GM21737 (cell line): ENCODE data around the gene CENPI.
"Not testable (repeated sequence)": the region's sequence is repeated elsewhere in the genome, so short reads cannot be mapped to it uniquely, and the experiment has no call there.

ENCODE experiments used
- ATAC-seq: cut with Tn5 transposase; IDR thresholded peaks from one replicate; pipeline ENCODE4 v1.9.1; 2021; ENCODE audit warnings: mild to moderate bottlenecking, moderate library complexity; ENCODE audit not compliant: unreplicated experiment

Gene CENPI, protein sequence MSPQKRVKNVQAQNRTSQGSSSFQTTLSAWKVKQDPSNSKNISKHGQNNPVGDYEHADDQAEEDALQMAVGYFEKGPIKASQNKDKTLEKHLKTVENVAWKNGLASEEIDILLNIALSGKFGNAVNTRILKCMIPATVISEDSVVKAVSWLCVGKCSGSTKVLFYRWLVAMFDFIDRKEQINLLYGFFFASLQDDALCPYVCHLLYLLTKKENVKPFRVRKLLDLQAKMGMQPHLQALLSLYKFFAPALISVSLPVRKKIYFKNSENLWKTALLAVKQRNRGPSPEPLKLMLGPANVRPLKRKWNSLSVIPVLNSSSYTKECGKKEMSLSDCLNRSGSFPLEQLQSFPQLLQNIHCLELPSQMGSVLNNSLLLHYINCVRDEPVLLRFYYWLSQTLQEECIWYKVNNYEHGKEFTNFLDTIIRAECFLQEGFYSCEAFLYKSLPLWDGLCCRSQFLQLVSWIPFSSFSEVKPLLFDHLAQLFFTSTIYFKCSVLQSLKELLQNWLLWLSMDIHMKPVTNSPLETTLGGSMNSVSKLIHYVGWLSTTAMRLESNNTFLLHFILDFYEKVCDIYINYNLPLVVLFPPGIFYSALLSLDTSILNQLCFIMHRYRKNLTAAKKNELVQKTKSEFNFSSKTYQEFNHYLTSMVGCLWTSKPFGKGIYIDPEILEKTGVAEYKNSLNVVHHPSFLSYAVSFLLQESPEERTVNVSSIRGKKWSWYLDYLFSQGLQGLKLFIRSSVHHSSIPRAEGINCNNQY

DNA sequence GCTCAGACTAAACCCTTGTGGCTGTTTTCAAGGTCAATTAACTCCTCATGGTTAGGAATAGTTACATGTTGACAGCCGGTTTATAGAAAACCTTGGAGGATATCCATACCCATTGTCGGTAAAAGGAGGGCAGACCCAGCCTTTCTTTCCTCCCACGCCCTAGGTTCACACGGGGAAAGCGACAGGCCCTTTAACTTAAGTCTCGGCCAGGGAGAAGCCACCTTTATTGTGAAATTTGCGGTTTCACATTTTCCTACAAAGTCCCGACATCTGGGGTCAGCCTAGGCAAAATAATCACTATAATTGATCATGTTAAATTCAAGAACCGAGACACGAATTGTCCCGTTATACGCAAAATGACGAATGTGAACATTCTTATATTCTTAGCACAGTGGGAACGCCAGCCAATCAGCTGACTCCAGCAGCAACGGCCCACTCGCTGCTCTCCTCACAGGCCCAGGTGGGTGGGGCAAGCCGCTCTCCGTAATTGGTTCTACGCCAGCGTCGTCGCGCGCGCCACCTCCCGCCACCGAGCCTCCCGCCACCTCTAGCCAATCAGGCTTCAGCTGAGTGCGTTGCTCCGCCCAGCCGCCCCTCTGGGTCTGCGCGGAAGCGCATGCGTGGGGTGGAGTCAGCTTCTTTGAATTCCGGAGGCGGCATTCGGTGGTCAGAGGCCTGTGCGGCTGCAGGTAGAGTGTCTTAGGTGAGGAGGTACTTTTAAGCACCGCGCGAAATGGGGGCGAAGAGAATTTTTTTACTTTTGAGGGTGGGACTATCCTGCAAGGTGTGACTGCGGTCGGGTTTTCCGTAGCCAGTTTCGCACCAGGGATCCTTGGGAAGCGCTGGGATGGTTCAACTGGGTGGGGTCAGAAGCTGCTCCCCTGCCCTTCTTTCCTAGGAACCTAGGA, at the start of gene CENPI:
TSS of gene CENPI (plus strand) at position 659 of the 908 bp plus-strand sequence. CDS start 2,867 bp downstream, outside the sequence.
- peak; percentile 99 for ATAC-seq

DNA sequence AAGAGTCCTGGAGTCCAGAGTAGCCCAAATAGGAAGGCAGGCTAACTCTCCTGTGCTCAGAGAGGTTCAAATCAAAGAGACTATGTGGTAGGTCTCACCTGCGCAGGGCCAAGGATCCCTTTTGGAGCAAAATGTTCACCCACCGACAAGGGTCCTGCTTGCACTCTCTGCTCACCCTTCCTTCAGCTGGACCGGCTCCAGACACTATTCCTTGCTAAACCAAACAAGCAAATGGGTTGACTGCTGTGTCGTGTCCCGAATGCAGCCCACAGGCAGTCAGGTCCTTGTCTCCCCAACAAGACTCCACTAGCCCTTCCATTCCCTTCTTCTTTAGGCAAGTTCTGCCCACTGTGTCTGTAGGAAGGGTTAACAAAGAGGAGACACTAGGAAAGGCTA, 46.9 kb upstream of the CENPI start:
- no peak for ATAC-seq

DNA sequence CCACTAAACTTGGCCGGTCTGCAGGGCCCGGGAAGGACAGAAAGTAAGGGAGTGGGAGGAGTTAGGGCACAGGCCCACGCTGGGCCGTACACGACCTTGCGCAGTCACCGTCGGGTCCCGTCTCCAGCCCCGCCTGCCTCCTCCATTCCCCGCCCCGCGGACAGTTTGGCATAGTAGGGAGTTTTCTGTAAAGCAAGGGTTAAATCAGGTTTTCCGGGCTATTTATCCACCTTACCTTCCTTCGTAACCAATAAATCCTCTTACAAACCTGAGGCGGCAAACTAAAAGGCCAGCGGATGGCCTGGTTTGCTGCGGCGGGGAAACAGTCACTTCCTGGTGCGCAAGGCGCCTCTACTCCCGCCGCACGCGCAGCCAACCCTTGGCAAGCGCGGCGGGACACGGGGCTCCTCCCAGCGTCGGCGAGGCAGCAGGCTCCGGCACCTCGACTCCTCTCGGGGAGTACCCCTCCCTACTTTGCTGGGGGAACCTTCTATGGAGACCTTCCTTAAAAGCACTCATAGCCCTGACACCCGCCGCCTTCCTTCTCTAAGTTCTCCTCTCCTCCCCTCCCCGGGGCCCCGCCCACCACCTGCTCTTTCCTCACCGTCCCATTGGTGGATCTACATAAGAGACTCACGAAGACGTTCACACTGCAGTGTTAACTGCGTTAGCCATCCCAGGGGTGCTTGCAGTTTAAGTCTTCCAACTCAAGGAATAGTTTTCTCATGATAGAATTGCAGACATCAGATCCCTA, 46.3 kb upstream of the CENPI start, which contains the start of gene TRMT2B:
TSS of gene TRMT2B (minus strand) at position 563 of the 754 bp plus-strand sequence. CDS start 9,822 bp downstream, outside the sequence.
- ATAC-seq: peak; percentile 91

DNA sequence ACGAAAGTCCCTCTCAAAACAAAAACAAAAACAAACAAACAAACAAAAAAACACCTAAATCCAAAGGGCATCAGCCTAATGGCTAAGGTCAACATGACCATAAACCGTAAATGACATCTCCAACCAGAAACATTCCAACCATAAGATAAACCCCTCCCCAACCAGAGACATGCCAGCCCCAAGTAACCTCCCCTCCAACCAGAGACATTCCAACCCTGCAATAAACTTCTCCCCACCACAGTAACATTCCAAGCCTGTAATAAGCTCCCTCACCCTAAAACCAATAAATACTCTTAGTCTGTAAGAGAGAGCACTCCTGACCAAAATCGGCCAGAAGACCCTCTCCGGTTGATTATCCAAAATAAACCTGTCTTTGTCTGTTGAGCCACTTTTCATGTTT, 41.5 kb upstream of the CENPI start:
- not testable (repeated sequence) for ATAC-seq

DNA sequence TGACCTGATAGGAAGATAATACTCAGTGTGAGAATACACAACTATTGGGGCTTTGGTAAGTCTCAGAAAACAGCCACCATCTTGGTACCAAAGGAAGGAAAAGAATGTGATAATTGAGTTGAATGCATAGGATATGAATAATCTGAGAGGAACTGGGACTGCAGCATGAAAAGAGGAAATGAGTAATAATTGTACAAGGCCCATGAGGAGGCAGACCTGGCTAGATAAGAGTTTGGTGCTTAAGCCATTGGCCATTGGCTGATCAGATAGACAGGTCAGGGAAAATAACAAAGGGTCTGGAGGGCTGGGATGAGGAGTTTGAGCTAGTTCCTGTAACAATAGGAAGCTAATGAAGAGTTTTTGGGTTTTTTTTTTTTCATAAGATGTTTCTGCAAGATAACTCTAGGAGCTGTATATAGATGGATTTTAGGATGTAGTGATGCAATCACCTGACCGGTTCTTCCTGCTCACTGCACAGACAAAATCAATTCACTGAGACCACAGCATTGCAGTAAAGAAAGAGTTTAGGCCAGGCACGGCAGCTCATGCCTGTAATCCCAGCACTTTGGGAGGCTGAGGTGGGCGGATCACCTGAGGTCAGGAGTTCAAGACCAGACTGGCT, 40.8 kb upstream of the CENPI start:
- no peak for ATAC-seq

DNA sequence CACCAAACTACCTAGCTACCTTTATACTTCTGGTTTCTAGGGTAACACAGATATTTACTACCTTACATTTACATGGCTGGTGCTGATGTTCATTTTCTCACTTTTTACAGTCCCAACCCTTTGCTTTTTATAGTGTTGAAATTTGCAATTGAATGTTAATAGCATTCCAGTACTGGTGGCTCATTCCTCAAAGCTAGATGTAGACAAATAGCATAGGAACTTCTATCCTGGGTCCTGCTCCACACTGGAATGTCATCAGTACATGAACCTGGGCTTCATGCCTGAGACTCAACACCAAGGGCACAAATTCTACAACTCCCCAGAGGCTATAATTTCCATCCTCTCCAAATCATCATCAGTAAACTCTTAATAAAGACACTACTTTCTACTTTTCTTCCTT, 35.8 kb upstream of the CENPI start:
- ATAC-seq: no peak

DNA sequence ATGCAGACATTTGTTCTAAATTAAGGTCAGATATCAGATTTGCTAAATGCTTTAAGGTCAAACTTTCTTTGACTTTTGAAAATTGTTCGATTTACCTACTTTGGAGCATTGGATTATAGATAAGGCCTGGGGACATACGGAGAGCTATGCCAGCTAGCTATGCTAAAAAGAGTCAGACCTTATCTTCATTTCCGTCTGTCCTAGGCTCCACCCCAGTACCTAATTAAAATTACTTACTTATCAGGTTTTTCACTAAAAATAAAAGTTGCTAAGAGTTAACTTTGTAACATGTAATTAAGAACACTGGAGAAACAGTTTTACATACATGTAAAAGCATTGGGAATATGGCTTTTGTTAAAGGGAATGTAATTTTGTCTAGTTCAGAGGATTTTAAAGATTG, 26.4 kb upstream of the CENPI start:
- no peak for ATAC-seq

DNA sequence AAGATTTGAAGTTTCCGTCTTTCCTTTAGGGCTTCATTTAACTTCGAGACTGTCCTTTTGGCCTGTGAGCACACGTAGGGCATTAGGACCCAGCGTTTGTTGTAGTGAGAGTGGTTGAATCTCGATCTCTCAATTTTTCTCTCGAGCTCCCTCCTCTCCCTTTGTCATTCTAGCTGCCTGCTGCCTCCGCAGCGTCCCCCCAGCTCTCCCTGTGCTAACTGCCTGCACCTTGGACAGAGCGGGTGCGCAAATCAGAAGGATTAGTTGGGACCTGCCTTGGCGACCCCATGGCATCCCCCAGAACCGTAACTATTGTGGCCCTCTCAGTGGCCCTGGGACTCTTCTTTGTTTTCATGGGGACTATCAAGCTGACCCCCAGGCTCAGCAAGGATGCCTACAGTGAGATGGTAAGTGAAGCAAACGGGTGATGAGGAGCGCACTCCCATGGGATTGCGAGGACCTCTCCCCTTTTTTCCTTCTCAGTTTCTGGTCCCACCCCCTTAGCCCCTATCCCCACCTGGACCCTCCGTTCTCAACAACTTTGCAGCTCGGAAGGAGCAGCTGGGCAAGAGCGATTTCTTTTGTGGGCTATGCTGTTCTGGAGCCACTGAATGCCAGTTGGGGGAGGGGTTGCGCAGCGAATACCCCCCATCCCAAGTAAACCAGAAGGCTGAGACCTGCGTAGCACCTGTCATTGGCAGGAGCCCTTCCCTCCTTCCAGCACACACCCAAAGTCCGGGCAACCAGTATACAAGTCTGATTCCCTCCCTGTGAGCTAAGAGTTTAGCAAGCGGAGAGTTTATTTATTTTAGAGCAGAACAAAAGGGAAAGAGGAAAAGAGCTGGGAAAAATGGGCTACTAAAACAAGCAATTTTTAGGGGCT, 19.0 kb upstream of the CENPI start, which contains the start of gene TMEM35A:
TSS of gene TMEM35A (plus strand) at position 164 of the 883 bp plus-strand sequence. CDS start at position 288, 124 bp downstream.
- ATAC-seq: no peak

DNA sequence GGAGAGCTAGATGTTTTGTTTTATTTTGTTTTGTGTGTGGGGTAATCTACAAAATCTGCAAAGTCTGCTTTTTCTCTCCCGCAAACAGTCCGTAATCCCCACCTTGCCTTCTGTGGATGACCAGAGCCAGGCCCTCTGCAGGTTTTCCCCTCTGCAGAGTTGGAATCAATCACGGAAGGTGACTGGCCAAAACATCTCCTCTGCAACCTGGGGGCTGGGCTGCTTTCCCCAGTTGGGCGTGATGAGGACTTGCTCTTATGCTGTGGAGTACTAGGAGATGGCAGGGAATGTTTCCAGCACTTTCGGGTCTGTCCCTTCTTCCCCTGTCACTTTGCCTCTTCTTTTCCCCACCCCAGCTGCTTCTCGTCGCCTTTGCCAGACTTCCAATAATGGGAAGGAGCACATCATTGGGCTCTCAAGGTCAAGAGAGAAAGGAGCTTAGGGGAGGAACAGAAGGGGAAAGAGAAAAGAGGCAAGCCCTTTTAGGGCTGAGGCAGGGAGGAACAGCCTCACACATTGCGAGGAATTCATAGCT, 18.2 kb upstream of the CENPI start:
- ATAC-seq: no peak

DNA sequence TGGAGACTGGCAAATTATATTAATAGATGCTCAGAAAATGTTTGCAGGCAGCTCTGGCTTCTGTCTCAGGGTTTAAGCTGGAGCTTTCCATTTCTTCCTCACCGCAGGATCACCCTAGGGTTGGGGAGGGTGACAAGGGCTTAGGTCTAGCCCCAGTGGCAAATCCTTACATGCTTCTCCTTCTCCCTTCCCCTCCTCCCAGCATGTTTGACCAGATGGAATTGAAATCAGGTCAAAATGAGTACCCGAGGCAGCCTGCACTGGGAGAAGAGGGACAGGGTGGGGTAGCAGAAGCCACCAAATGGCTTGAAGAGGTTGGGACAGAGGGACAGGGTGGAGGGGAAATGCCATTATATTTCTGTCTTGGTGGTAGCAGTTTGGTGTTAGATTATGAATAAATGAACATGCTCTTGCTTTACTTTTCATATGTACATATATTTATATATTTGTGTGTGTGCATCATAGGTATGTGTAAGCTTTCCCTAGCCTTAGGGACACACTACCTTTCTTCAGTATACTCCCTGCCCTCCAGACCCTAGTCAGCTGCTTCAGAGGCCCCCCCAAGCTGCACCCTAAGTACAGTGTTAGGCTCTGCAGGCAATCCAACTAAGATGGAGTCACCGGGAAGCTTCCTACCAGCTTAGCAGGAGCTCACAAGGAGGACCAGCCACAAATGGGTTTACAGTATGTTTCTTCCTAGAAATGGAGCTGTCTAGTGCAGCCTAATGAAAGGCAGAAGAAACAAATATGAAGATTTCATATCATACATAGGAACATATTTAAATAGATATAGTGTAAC, 17.5 kb upstream of the CENPI start:
- no peak for ATAC-seq

DNA sequence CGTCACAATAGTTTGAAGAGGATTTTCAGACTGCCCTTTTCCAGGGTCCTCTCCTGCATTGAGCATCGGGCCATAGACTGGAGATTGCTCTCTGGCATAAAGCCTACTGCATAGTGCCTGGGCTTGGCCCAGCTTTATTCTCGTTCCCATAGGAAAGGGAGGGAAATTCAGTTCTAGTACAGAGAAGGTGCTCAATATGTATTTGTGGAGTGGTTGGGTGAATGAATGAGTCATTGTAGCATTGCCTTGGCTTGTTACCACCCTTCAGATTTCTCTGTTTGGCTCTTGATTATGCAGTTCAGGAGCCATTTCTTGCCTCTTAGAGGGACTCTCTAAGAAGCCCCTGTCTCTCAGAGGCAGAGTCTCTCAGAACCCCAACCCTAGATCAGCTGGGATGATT, 16.8 kb upstream of the CENPI start:
- ATAC-seq: no peak

DNA sequence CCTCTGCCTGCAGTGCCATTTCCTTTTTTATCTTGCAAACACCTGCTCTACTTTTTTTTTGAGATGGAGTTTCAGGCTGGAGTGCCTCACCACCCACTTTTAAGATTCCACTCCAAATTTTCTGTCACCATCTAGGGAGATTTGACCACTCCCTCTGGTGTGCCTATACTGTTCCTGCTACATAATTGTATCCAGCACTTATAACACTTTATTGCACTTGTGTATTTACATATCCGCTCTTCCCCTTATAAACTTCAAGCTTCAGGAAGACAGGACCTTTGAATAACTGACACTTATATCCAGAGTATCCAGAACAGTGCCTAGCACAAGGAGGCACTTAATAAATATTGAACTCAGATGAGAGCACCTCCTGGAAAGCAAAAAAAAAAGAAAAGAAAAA, 6.2 kb upstream of the CENPI start:
- ATAC-seq: no peak

DNA sequence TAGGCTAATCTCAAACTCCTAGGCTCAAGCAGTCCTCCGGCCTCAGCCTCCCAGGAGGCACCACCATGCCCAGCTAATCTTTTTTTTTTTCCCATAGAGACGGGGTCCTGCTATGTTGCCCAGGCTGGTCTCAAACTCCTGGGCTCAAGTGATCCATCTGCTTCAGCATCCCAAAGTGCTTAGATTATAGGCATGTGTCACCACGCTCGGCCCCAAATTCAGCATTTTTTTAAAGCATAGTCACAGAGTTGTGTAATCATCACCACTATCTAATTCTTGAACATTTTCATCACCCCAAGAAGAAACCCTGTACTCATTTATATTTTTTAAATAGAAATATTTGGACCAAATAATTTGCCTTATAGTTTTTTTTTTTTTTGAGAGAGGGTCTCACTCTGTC, 10.3 kb downstream of the CENPI start:
- ATAC-seq: no peak

DNA sequence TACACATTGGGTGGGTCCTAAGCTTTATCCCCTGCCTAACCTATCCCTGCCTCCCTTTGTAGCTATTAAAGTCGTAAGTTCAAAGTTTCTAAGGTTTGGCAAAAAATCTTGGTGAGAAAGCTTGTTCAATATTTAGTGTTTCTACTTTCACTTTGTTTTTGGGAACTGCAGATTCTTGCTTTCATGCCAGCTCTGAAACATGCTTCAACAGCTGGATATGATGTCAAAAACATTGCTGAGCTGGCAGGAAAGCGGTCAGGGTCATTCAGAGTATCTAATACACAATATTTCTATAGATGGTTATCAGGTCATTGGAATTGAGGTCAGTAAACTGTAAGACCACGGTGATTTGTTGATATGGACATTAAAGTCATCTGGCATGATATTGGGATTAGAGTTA, 19.7 kb downstream of the CENPI start:
- ATAC-seq: no peak

DNA sequence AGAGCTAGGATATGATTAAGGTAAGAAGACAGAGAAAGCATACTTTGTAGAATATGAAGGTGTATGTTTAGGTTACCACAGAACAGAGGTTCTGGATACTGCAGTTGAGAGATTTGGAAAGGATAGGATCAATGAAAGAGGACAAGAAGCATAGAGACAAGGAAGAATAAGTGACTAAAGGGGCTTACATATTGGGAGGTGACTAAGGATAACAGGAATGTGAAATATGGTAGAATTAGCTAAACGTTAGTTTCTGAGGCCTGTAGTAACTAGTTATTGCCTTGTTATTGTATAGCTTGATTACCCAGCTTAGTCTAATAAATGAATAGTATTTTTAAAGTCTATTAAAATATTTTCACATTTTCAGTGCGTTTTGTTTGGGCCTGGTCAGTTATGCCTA, 38.2 kb downstream of the CENPI start:
- no peak for ATAC-seq
